Measurements from ENCODE around the gene TRAF3. TPM values are rescaled to one million over a fixed set of nuclear protein-coding genes. Genes with fewer than 3 reads are reported as not detected.

Gene TRAF3
- total RNA-seq, 1 experiment from 2014 or later: 11.2 TPM

DNA sequence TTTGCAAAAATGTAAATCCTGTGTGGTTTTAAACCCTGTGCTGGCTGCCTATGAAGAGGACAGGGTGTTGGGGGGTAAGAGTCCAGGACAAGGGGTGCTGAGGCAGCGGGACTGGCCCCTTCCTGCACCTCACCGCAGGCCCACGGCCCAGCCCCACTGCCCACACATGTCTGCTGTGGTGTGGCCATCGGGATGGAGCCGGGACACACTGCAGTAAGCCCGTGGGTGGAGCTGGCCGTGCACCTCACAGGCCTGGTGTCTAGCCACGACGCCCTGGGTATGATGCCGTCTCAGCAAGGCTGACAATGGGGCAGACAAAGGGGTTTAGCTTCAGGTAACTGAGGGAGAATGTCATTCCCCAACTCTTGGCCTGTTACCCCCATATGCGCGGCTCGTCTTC lies 164.8 kb downstream of the TRAF3 start:
- ChIA-PET POLR2A (no interaction called here), CTCF (no interaction called here)
- ATAC-seq: no peak
- Mint-ChIP-seq H3K4me1 (no peaks in the 10 kb centered on the region), H3K36me3 (peaks cover 52% of the 10 kb centered on the region), H3K27me3 (ENCODE audit: low read depth) (no peaks in the 10 kb centered on the region), H3K4me3 (no peak overlapping the region), H3K27ac (no peak overlapping the region), H3K9me3 (no peaks in the 10 kb centered on the region)
- TF ChIP-seq ZNF423 (CRISPR knock-in tag; IDR thresholded peaks at IDR 0.05) (no peak), ZNF396 (CRISPR knock-in tag; IDR thresholded peaks at IDR 0.05; ENCODE audit: borderline replicate concordance) (no peak), SMAD4 (CRISPR knock-in tag; IDR thresholded peaks at IDR 0.05) (no peak), TEAD4 (CRISPR knock-in tag; IDR thresholded peaks at IDR 0.05) (no peak), GABPB1 (CRISPR knock-in tag; IDR thresholded peaks at IDR 0.05) (no peak), EMX1 (CRISPR knock-in tag; IDR thresholded peaks at IDR 0.05) (no peak), ESRRA (CRISPR knock-in tag; IDR thresholded peaks at IDR 0.05; ENCODE audit: borderline replicate concordance) (no peak), TEAD1 (CRISPR knock-in tag; IDR thresholded peaks at IDR 0.05) (no peak), NFE2L1 (CRISPR knock-in tag; IDR thresholded peaks at IDR 0.05) (no peak), SMAD3 (CRISPR knock-in tag; IDR thresholded peaks at IDR 0.05; ENCODE audit: borderline replicate concordance) (no peak), ZNF263 (CRISPR knock-in tag; IDR thresholded peaks at IDR 0.05; ENCODE audit: low read depth) (no peak), ZNF232 (CRISPR knock-in tag; IDR thresholded peaks at IDR 0.05) (no peak), ATF1 (CRISPR knock-in tag; IDR thresholded peaks at IDR 0.05) (no peak)
- TF ChIP-seq, protein P1, sequence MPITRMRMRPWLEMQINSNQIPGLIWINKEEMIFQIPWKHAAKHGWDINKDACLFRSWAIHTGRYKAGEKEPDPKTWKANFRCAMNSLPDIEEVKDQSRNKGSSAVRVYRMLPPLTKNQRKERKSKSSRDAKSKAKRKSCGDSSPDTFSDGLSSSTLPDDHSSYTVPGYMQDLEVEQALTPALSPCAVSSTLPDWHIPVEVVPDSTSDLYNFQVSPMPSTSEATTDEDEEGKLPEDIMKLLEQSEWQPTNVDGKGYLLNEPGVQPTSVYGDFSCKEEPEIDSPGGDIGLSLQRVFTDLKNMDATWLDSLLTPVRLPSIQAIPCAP (CRISPR knock-in tag; IDR thresholded peaks at IDR 0.05): no peak
- TF ChIP-seq, protein P2, sequence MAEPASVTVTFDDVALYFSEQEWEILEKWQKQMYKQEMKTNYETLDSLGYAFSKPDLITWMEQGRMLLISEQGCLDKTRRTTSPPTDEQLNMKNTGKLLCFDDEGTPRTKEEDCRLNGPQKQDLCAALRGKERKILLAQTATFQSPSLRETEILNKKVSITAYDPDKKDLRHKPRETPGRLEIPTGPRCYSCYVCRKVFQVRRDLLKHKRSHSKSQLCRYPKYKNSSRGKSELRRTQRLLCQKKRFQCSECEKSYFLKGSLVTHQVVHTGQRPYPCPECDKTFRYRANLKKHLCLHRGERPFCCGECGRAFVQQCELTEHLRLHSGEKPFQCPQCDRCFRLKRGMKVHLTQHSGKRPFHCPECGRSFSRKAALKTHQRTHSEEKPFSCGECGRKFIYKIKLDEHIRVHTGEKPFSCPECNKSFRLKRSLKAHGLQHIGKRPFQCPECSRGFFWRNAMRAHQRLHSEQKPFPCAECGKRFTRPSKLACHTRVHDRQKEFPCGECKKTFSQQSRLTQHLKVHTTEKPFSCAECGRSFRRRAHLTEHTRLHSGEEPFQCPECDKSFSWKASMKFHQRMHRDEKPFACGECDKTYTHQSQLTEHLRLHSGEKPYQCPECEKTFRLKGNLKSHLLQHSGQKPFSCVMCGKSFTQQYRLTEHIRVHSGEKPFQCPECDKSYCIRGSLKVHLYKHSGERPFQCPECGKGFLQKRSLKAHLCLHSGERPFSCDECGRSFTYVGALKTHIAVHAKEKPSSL (CRISPR knock-in tag; conservative IDR thresholded peaks at IDR 0.05): no peak
- TF ChIP-seq, protein P3, sequence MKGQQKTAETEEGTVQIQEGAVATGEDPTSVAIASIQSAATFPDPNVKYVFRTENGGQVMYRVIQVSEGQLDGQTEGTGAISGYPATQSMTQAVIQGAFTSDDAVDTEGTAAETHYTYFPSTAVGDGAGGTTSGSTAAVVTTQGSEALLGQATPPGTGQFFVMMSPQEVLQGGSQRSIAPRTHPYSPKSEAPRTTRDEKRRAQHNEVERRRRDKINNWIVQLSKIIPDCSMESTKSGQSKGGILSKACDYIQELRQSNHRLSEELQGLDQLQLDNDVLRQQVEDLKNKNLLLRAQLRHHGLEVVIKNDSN (CRISPR knock-in tag; IDR thresholded peaks at IDR 0.05): no peak
- TF ChIP-seq, protein P4, sequence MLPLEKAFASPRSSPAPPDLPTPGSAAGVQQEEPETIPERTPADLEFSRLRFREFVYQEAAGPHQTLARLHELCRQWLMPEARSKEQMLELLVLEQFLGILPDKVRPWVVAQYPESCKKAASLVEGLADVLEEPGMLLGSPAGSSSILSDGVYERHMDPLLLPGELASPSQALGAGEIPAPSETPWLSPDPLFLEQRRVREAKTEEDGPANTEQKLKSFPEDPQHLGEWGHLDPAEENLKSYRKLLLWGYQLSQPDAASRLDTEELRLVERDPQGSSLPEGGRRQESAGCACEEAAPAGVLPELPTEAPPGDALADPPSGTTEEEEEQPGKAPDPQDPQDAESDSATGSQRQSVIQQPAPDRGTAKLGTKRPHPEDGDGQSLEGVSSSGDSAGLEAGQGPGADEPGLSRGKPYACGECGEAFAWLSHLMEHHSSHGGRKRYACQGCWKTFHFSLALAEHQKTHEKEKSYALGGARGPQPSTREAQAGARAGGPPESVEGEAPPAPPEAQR (CRISPR knock-in tag; IDR thresholded peaks at IDR 0.05): no peak
- DNase-seq (ENCODE audit: low spot score): no peak

DNA sequence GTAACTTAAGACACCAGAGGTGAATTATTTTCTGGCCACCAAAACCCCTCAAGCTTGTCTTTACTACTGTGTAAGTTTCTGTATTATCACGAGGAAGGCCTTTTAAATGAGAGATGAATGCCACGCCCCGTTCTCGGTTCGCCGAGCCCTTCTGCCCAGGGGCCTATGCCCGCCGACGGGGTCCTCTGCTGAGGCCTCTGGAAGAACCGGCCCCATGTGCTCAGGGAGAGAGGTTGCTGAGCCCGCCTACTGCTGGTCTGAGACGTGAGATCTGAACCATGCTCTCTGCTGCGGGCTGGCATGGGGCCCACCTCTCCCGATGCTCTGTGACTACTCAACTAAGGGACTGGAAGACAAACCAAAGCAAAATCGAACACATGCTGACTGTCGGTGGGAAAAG lies 166.2 kb downstream of the TRAF3 start:
- ChIA-PET CTCF (no interaction called here), POLR2A (no interaction called here)
- no peak overlapping the region for H3K4me3 Mint-ChIP-seq
- H3K36me3 Mint-ChIP-seq: peaks cover 50% of the 10 kb centered on the region
- ATAC-seq (no peak), DNase-seq (ENCODE audit: low spot score) (no peak)
- no peaks in the 10 kb centered on the region for H3K9me3 Mint-ChIP-seq
- no peak overlapping the region; the same call in 1 of the 2 replicates for H3K27ac Mint-ChIP-seq
- no peaks in the 10 kb centered on the region for H3K4me1 Mint-ChIP-seq
- no peaks in the 10 kb centered on the region for H3K27me3 Mint-ChIP-seq (ENCODE audit: low read depth)
- no peak for TF ChIP-seq HMGA2 (CRISPR knock-in tag; IDR thresholded peaks at IDR 0.05)
- no peak for TF ChIP-seq SMAD3 (CRISPR knock-in tag; IDR thresholded peaks at IDR 0.05; ENCODE audit: borderline replicate concordance)
- TF ChIP-seq, protein P5, sequence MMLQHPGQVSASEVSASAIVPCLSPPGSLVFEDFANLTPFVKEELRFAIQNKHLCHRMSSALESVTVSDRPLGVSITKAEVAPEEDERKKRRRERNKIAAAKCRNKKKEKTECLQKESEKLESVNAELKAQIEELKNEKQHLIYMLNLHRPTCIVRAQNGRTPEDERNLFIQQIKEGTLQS (CRISPR knock-in tag; conservative IDR thresholded peaks at IDR 0.05): no peak
- TF ChIP-seq, protein P2 (CRISPR knock-in tag; conservative IDR thresholded peaks at IDR 0.05): no peak
- TF ChIP-seq KAT7 (CRISPR knock-in tag; IDR thresholded peaks at IDR 0.05; ENCODE audit: borderline replicate concordance): no peak
- TF ChIP-seq, protein P6, sequence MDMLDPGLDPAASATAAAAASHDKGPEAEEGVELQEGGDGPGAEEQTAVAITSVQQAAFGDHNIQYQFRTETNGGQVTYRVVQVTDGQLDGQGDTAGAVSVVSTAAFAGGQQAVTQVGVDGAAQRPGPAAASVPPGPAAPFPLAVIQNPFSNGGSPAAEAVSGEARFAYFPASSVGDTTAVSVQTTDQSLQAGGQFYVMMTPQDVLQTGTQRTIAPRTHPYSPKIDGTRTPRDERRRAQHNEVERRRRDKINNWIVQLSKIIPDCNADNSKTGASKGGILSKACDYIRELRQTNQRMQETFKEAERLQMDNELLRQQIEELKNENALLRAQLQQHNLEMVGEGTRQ (CRISPR knock-in tag; IDR thresholded peaks at IDR 0.05): no peak
- no peak for TF ChIP-seq NFATC4 (CRISPR knock-in tag; IDR thresholded peaks at IDR 0.05)
- TF ChIP-seq, protein P7, sequence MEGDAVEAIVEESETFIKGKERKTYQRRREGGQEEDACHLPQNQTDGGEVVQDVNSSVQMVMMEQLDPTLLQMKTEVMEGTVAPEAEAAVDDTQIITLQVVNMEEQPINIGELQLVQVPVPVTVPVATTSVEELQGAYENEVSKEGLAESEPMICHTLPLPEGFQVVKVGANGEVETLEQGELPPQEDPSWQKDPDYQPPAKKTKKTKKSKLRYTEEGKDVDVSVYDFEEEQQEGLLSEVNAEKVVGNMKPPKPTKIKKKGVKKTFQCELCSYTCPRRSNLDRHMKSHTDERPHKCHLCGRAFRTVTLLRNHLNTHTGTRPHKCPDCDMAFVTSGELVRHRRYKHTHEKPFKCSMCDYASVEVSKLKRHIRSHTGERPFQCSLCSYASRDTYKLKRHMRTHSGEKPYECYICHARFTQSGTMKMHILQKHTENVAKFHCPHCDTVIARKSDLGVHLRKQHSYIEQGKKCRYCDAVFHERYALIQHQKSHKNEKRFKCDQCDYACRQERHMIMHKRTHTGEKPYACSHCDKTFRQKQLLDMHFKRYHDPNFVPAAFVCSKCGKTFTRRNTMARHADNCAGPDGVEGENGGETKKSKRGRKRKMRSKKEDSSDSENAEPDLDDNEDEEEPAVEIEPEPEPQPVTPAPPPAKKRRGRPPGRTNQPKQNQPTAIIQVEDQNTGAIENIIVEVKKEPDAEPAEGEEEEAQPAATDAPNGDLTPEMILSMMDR (IDR thresholded peaks at IDR 0.05): no peak
- no peak for TF ChIP-seq TEAD1 (CRISPR knock-in tag; IDR thresholded peaks at IDR 0.05)
- no peak for TF ChIP-seq ESRRA (CRISPR knock-in tag; IDR thresholded peaks at IDR 0.05; ENCODE audit: borderline replicate concordance)
- TF ChIP-seq CBFB (CRISPR knock-in tag; IDR thresholded peaks at IDR 0.05; ENCODE audit: low read depth): no peak

Measured in WTC11 (cell line).